Suppressor macrophage (primary cell): ENCODE measurements around the gene RBBP8NL.
A peak's percentile ranks its signal among the peaks of the same experiment; 100 is the strongest.

Source experiments
- DNase-seq, 4 experiments: peaks; one replicate each; pipeline ENCODE4 v3.0.0-alpha.2; 2020 to 2022

The RBBP8NL gene

GRCh38 chr20:62405981-62406513 is 21.3 kb downstream of the RBBP8NL start:
- DNase-seq: no peak

GRCh38 chr20:62405108-62405980 is 22.0 kb downstream of the RBBP8NL start:
- DNase-seq: peak; percentile 28 to 51 (median 34)

- DNase-seq: no peak
Measured at GRCh38 chr20:62404761-62405107, 22.6 kb downstream of the RBBP8NL start.

GRCh38 chr20:62404112-62404665 is 23.1 kb downstream of the RBBP8NL start:
- DNase-seq: no peak

- DNase-seq: no peak
Measured at GRCh38 chr20:62403331-62403730, 24.0 kb downstream of the RBBP8NL start.

- DNase-seq: no peak
Measured at GRCh38 chr20:62402456-62403150, 24.7 kb downstream of the RBBP8NL start.

GRCh38 chr20:62401331-62401779 is 26.0 kb downstream of the RBBP8NL start:
- no peak for DNase-seq

GRCh38 chr20:62400541-62400940 is 26.8 kb downstream of the RBBP8NL start:
- no peak for DNase-seq

GRCh38 chr20:62400021-62400420 is 27.3 kb downstream of the RBBP8NL start:
- DNase-seq: no peak

- DNase-seq: no peak
Measured at GRCh38 chr20:62398120-62398821, 29.1 kb downstream of the RBBP8NL start.

GRCh38 chr20:62396367-62397239 is 30.7 kb downstream of the RBBP8NL start:
- DNase-seq: no peak

GRCh38 chr20:62395311-62396242 is 31.8 kb downstream of the RBBP8NL start:
- DNase-seq: no peak

- no peak for DNase-seq
Measured at GRCh38 chr20:62394248-62395245, 32.8 kb downstream of the RBBP8NL start.

- DNase-seq: no peak
Measured at GRCh38 chr20:62393830-62394229, 33.5 kb downstream of the RBBP8NL start.

- no peak for DNase-seq
Measured at GRCh38 chr20:62393335-62393665, 34.0 kb downstream of the RBBP8NL start.

GRCh38 chr20:62392621-62393334 is 34.6 kb downstream of the RBBP8NL start:
- DNase-seq: no peak

- no peak for DNase-seq
Measured at GRCh38 chr20:62392077-62392418, 35.3 kb downstream of the RBBP8NL start.

GRCh38 chr20:62391165-62392076 is 35.9 kb downstream of the RBBP8NL start:
- no peak for DNase-seq
